CD4-positive, alpha-beta T cell treated with Interleukin-6 at 100 ng/mL for 8 hours (primary cell): Measurements from ENCODE around the gene PLOD3.

Experiments
- DNase-seq: peaks from one replicate; pipeline ENCODE4 v3.0.0-alpha.2; 2020; ENCODE audit warnings: mixed read lengths, low spot score

The PLOD3 gene

DNA sequence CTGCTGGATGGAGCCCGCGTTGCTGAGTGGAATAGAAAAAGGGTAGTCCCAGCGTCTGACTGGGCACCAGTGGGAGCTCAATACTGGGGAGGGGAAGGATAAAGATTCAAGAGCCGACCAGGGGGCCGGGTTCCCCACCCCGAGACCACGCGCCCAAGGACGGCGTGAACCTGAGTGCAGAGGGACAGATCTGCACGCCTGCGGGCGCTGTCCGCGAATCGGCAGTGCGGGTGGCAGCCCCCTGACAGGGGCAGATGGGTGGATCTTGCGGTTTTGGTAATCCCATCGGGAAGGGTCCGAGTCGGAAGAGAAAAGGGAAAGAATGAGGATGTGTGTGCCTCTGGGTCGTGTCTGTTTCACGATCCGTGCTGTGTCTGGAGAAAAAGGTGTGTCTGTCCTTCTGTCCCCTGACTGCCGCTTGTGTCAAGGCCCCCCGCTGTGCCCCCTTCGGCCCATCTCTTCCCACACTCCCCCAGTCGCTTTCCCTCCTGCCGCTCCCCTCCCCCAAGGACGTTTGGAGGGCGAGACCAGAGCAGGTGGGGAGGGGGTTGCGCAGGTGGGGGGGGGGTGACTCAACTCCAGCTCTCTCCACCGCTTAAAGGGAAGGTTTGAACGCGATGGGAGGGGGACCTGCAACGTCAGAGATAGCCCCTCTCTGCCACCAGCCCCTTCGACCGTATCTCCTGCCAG, 51.3 kb downstream of the PLOD3 start:
- no peak for DNase-seq

- peak; percentile 88 for DNase-seq
Measured at GRCh38 chr7:101165075-101165957, 52.1 kb downstream of the PLOD3 start, which contains the start of gene VGF. TSS of gene VGF (minus strand) at chr7:101165569. CDS start at chr7:101164843, 726 bp downstream.

- no peak for DNase-seq
Measured at GRCh38 chr7:101164071-101164840, 53.1 kb downstream of the PLOD3 start.

DNA sequence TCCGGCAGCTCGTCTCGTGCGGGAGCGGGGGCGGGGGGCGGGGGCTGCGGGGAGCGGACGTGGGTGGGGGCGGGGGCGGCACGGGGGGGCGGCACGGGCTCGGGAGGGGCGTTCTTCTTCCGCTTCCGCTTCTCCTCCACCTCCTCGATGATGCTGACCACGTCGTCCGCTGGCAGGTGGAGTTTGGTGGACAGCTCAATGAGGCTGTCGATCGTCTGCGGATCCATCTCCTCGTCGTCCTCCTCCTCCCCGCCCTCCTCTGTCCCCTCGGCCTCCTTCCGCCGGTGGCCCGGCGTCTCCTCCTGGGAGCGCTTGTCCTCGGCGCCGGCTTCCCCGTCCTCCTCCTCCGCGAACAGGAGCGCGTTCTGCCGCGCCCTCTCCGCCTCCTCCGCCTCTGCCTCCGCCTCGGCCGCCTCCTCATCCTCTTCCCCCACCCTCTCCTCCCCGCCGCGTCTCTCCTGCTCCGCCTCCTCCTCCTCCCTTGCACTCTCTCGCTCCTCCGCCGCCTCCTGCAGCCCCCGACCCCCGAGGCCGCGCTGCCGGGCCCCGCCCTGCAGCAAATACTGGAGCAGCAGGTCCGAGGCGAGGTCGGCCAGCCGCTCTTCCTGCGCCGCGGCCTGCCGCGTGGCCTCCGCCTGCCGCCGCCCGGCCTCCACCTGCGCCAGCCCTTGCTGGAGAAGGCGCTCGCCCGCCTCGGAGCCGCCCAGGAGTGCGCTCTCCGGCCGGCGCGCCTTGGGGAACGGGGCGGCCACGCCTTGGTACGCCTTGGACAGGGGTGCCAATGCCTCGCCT, 53.9 kb downstream of the PLOD3 start:
- no peak for DNase-seq

DNA sequence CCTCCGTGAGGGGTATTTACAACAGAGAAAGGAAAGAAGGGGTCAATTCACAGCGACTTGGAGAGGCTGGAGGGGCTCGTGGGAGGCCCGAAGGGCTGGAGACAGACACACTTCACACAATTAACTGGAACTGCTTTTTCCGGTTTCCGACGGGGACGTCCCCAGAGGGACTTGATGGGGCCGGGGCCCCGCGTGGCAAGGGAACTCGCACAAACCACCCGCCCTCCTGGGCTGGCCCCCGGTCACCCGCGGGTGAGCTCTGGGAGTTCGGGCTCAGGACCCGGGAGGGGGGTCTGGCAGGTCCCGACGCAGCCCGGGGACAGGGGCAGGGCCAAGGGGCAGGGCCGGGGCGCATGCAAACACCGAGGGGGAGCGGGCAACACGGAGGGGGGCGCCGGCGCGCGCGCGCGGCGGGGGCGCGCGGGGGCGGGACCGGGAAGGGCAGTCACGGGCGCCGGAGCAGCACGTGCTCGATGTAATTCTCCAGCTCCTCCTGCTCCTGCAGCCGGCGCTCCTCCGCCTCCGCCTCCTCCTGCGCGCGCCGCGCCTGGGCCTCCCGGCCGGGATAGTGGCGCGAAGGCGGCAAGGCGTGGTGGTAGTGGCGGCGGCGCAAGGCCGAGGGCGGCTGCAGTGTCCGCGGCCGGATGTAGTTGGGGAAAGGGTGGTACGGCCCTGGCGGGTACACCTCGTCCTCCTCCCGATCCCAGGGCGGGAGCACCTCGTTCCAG, 54.7 kb downstream of the PLOD3 start:
- DNase-seq: no peak

GRCh38 chr7:101161692-101162471, 55.5 kb downstream of the PLOD3 start:
- DNase-seq: no peak

DNA sequence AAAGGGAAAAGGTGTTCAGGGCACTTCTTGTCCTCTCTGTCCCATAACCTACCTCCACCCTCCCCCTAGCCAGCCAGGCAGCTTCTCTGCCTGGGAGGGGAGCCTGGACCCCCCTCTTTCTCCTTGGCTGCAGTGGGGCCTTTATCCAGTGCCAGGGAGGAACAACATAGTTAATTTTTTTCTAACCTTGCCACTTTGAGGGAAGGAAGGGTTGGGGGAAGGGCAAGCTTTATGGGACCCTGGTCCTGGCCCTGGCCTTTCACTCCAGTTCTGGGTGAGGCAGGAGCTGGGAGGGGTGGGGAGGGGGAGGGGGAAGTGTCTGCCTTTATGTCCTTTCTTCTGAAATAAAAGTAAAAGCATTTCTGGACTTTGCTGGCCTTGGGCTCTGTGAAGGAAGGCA, 56.5 kb downstream of the PLOD3 start:
- DNase-seq: no peak

- no peak for DNase-seq
Measured at GRCh38 chr7:101159696-101160674, 57.4 kb downstream of the PLOD3 start.

GRCh38 chr7:101156866-101157589, 60.4 kb downstream of the PLOD3 start:
- no peak for DNase-seq

- DNase-seq: no peak
Measured at GRCh38 chr7:101156277-101156676, 61.1 kb downstream of the PLOD3 start.
